WTC11 (cell line): ENCODE measurements around the gene CRISP1. TPM values are rescaled to one million over a fixed set of nuclear protein-coding genes. Genes with fewer than 3 reads are reported as not detected.

Experiments used
- ATAC-seq: fragments of 200-7000 bp; cut with Tn5 transposase; 2 replicates; pipeline ENCODE4 v1.10.0; 2021; ENCODE audit warnings: mild to moderate bottlenecking, moderate library complexity
- CTCF ChIA-PET: fragments of 300-600 bp; sonication (Branson Sonifier 250); formaldehyde crosslinking; loops from one replicate; lab custom pipeline; 2021; ENCODE audit warnings: antibody characterized with exemption; lab: Charles Lee
- POLR2A ChIA-PET: fragments of 350-600 bp; sonication (Branson Sonifier 250); formaldehyde crosslinking; loops from one replicate; lab custom pipeline; 2021; ENCODE audit warnings: antibody characterized with exemption; lab: Charles Lee
- DNase-seq: peaks from one replicate; pipeline ENCODE4 v3.0.0; 2021; ENCODE audit warnings: low spot score
- H3K27ac Mint-ChIP-seq: 2 replicates; pipeline ENCODE4 v1.8.0; 2021; ENCODE audit warnings: mixed read lengths
- H3K27me3 Mint-ChIP-seq: 2 replicates; pipeline ENCODE4 v1.8.0; 2021; ENCODE audit warnings: low read depth, mild to moderate bottlenecking, moderate library complexity, mixed read lengths
- H3K36me3 Mint-ChIP-seq: 2 replicates; pipeline ENCODE4 v1.8.0; 2021; ENCODE audit warnings: mixed read lengths
- H3K4me1 Mint-ChIP-seq: 2 replicates; pipeline ENCODE4 v1.8.0; 2022; ENCODE audit warnings: mixed read lengths
- H3K4me3 Mint-ChIP-seq: 2 replicates; pipeline ENCODE4 v1.8.0; 2021; ENCODE audit warnings: mild to moderate bottlenecking, moderate library complexity, mixed read lengths
- H3K9me3 Mint-ChIP-seq: 2 replicates; pipeline ENCODE4 v1.8.0; 2021; ENCODE audit warnings: mixed read lengths
- ATF1 ChIP-seq: sonication (generic); formaldehyde crosslinking; IDR thresholded peaks from 2 replicates; pipeline ENCODE4 v1.8.1; 2023; ENCODE audit warnings: mild to moderate bottlenecking, moderate library complexity, missing genetic modification reagents
- CREB1 ChIP-seq: sonication (generic); formaldehyde crosslinking; IDR thresholded peaks from 2 replicates; pipeline ENCODE4 v1.8.0; 2023; ENCODE audit warnings: mild to moderate bottlenecking, missing genetic modification reagents
- FOXK1 ChIP-seq: sonication (generic); formaldehyde crosslinking; IDR thresholded peaks from 2 replicates; pipeline ENCODE4 v1.8.0; 2022; ENCODE audit warnings: mild to moderate bottlenecking, moderate library complexity, missing genetic modification reagents
- HMGXB4 ChIP-seq: sonication (generic); formaldehyde crosslinking; IDR thresholded peaks from 2 replicates; pipeline ENCODE4 v1.8.1; 2023; ENCODE audit warnings: mild to moderate bottlenecking, moderate library complexity, missing genetic modification reagents
- IRF1 ChIP-seq: sonication (generic); formaldehyde crosslinking; IDR thresholded peaks from 2 replicates; pipeline ENCODE4 v1.8.0; 2023; ENCODE audit warnings: missing genetic modification reagents
- IRF2 ChIP-seq: sonication (generic); formaldehyde crosslinking; IDR thresholded peaks from 2 replicates; pipeline ENCODE4 v1.8.0; 2022; ENCODE audit warnings: low read depth, missing genetic modification reagents, borderline replicate concordance
- JAZF1 ChIP-seq: fragments of 250-450 bp; sonication (Bioruptor Pico); IDR thresholded peaks from 2 replicates; pipeline ENCODE4 v1.9.0; 2021; ENCODE audit warnings: moderate library complexity, mild to moderate bottlenecking, inconsistent platforms
- JUN ChIP-seq: sonication (generic); formaldehyde crosslinking; IDR thresholded peaks from 2 replicates; pipeline ENCODE4 v1.8.0; 2023; ENCODE audit warnings: mild to moderate bottlenecking, missing genetic modification reagents
- NFYB ChIP-seq: sonication (generic); formaldehyde crosslinking; conservative IDR thresholded peaks from 2 replicates; pipeline ENCODE4 v1.8.0; 2022; ENCODE audit warnings: low read depth, missing genetic modification reagents
- RORB ChIP-seq: fragments of 250-450 bp; sonication (Bioruptor Pico); IDR thresholded peaks from 2 replicates; pipeline ENCODE4 v1.9.0; 2021; ENCODE audit warnings: mild to moderate bottlenecking
- TEAD1 ChIP-seq: sonication (generic); formaldehyde crosslinking; IDR thresholded peaks from 2 replicates; pipeline ENCODE4 v1.8.0; 2022; ENCODE audit warnings: mild to moderate bottlenecking, missing genetic modification reagents
- TEAD4 ChIP-seq: sonication (generic); formaldehyde crosslinking; IDR thresholded peaks from 2 replicates; pipeline ENCODE4 v1.8.0; 2022; ENCODE audit warnings: mild to moderate bottlenecking, missing genetic modification reagents
- USF1 ChIP-seq: sonication (generic); formaldehyde crosslinking; IDR thresholded peaks from 2 replicates; pipeline ENCODE4 v1.8.0; 2022; ENCODE audit warnings: mild to moderate bottlenecking, missing genetic modification reagents
- ZNF138 ChIP-seq: sonication (generic); formaldehyde crosslinking; conservative IDR thresholded peaks from 2 replicates; pipeline ENCODE4 v1.8.1; 2022; ENCODE audit warnings: mild to moderate bottlenecking, moderate library complexity, missing genetic modification reagents
- ZNF219 ChIP-seq: sonication (generic); formaldehyde crosslinking; IDR thresholded peaks from 2 replicates; pipeline ENCODE4 v1.8.0; 2023; ENCODE audit warnings: missing genetic modification reagents, mild to moderate bottlenecking, borderline replicate concordance
- ZNF232 ChIP-seq: sonication (generic); formaldehyde crosslinking; IDR thresholded peaks from 2 replicates; pipeline ENCODE4 v1.8.0; 2022; ENCODE audit warnings: mild to moderate bottlenecking, missing genetic modification reagents
- ZNF416 ChIP-seq: fragments of 250-450 bp; sonication (Bioruptor Pico); IDR thresholded peaks from 2 replicates; pipeline ENCODE4 v1.9.0; 2021; ENCODE audit warnings: mild to moderate bottlenecking, inconsistent platforms
- ZNF423 ChIP-seq: fragments of 250-450 bp; sonication (Bioruptor Pico); IDR thresholded peaks from 2 replicates; pipeline ENCODE4 v2.1.2; 2022; ENCODE audit warnings: mild to moderate bottlenecking, moderate library complexity
- ZNF512 ChIP-seq: sonication (generic); formaldehyde crosslinking; IDR thresholded peaks from 2 replicates; pipeline ENCODE4 v1.8.1; 2022; ENCODE audit warnings: missing genetic modification reagents, borderline replicate concordance
- ZSCAN18 ChIP-seq: fragments of 250-450 bp; sonication (Bioruptor Pico); IDR thresholded peaks from 2 replicates; pipeline ENCODE4 v2.1.2; 2022; ENCODE audit warnings: mild to moderate bottlenecking, moderate library complexity
- total RNA-seq: library from RNA; stranded (reverse); gene quantifications from 3 replicates; pipeline ENCODE4 v1.2.3, GENCODE V29; 2021
- TF ChIP-seq, protein P1 (sequence below): sonication (generic); formaldehyde crosslinking; IDR thresholded peaks from 2 replicates; pipeline ENCODE4 v1.8.0; 2022; ENCODE audit warnings: mild to moderate bottlenecking, missing genetic modification reagents
- TF ChIP-seq, protein P2 (sequence below): sonication (generic); formaldehyde crosslinking; conservative IDR thresholded peaks from 2 replicates; pipeline ENCODE4 v1.8.1; 2022; ENCODE audit warnings: mild to moderate bottlenecking, missing genetic modification reagents
- TF ChIP-seq, protein P3 (sequence below): fragments of 250-450 bp; sonication (Bioruptor Pico); conservative IDR thresholded peaks from 2 replicates; pipeline ENCODE4 v1.9.0; 2021; ENCODE audit warnings: mild to moderate bottlenecking
- TF ChIP-seq, protein P4 (sequence below): fragments of 250-450 bp; sonication (Bioruptor Pico); IDR thresholded peaks from 2 replicates; pipeline ENCODE4 v1.8.0; 2021; ENCODE audit warnings: mild to moderate bottlenecking
- TF ChIP-seq, protein P5 (sequence below): sonication (generic); formaldehyde crosslinking; IDR thresholded peaks from 2 replicates; pipeline ENCODE4 v1.8.1; 2023; ENCODE audit warnings: mild to moderate bottlenecking, missing genetic modification reagents

CRISP1 gene
- total RNA-seq, 1 experiment from 2014 or later: not detected

- peak; percentile 78; the same call in 1 of the 2 replicates for TF ChIP-seq ZSCAN18 (CRISPR knock-in tag)
- TF ChIP-seq HMGXB4 (CRISPR knock-in tag): no peak
- TF ChIP-seq, protein P1, sequence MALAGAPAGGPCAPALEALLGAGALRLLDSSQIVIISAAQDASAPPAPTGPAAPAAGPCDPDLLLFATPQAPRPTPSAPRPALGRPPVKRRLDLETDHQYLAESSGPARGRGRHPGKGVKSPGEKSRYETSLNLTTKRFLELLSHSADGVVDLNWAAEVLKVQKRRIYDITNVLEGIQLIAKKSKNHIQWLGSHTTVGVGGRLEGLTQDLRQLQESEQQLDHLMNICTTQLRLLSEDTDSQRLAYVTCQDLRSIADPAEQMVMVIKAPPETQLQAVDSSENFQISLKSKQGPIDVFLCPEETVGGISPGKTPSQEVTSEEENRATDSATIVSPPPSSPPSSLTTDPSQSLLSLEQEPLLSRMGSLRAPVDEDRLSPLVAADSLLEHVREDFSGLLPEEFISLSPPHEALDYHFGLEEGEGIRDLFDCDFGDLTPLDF (CRISPR knock-in tag): no peak
- peak; percentile 57; the same call in 1 of the 2 replicates for TF ChIP-seq USF1 (CRISPR knock-in tag)
- TF ChIP-seq ZNF219 (CRISPR knock-in tag): no peak
- TF ChIP-seq JAZF1 (CRISPR knock-in tag): no peak
Observed at GRCh38 chr6:49911252-49911651, 44.9 kb upstream of the CRISP1 start (continued).

- ChIA-PET CTCF (no interaction called here), POLR2A (no interaction called here)
- peaks cover 80% of the 10 kb centered on the region for H3K4me1 Mint-ChIP-seq
- ATAC-seq (no peak), DNase-seq (no peak)
- no peak overlapping the region for H3K4me3 Mint-ChIP-seq
- no peaks in the 10 kb centered on the region for H3K9me3 Mint-ChIP-seq
- TF ChIP-seq TEAD4 (no peak), ZNF416 (CRISPR knock-in tag) (no peak), FOXK1 (CRISPR knock-in tag) (no peak), ZNF232 (no peak), ZNF423 (CRISPR knock-in tag) (no peak), ZNF512 (CRISPR knock-in tag) (no peak), IRF2 (no peak), RORB (CRISPR knock-in tag) (no peak), NFYB (CRISPR knock-in tag) (no peak), ZNF138 (CRISPR knock-in tag) (no peak), TEAD1 (CRISPR knock-in tag) (no peak), CREB1 (CRISPR knock-in tag) (no peak), IRF1 (no peak), ATF1 (CRISPR knock-in tag) (no peak), JUN (CRISPR knock-in tag) (no peak)
- TF ChIP-seq, protein P2, sequence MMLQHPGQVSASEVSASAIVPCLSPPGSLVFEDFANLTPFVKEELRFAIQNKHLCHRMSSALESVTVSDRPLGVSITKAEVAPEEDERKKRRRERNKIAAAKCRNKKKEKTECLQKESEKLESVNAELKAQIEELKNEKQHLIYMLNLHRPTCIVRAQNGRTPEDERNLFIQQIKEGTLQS (CRISPR knock-in tag): no peak
- TF ChIP-seq, protein P3, sequence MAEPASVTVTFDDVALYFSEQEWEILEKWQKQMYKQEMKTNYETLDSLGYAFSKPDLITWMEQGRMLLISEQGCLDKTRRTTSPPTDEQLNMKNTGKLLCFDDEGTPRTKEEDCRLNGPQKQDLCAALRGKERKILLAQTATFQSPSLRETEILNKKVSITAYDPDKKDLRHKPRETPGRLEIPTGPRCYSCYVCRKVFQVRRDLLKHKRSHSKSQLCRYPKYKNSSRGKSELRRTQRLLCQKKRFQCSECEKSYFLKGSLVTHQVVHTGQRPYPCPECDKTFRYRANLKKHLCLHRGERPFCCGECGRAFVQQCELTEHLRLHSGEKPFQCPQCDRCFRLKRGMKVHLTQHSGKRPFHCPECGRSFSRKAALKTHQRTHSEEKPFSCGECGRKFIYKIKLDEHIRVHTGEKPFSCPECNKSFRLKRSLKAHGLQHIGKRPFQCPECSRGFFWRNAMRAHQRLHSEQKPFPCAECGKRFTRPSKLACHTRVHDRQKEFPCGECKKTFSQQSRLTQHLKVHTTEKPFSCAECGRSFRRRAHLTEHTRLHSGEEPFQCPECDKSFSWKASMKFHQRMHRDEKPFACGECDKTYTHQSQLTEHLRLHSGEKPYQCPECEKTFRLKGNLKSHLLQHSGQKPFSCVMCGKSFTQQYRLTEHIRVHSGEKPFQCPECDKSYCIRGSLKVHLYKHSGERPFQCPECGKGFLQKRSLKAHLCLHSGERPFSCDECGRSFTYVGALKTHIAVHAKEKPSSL (CRISPR knock-in tag): no peak
- TF ChIP-seq, protein P4, sequence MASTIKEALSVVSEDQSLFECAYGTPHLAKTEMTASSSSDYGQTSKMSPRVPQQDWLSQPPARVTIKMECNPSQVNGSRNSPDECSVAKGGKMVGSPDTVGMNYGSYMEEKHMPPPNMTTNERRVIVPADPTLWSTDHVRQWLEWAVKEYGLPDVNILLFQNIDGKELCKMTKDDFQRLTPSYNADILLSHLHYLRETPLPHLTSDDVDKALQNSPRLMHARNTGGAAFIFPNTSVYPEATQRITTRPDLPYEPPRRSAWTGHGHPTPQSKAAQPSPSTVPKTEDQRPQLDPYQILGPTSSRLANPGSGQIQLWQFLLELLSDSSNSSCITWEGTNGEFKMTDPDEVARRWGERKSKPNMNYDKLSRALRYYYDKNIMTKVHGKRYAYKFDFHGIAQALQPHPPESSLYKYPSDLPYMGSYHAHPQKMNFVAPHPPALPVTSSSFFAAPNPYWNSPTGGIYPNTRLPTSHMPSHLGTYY: no peak
- TF ChIP-seq, protein P5, sequence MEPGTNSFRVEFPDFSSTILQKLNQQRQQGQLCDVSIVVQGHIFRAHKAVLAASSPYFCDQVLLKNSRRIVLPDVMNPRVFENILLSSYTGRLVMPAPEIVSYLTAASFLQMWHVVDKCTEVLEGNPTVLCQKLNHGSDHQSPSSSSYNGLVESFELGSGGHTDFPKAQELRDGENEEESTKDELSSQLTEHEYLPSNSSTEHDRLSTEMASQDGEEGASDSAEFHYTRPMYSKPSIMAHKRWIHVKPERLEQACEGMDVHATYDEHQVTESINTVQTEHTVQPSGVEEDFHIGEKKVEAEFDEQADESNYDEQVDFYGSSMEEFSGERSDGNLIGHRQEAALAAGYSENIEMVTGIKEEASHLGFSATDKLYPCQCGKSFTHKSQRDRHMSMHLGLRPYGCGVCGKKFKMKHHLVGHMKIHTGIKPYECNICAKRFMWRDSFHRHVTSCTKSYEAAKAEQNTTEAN (CRISPR knock-in tag): no peak
- H3K27me3 Mint-ChIP-seq: no peaks in the 10 kb centered on the region
- no peak overlapping the region for H3K27ac Mint-ChIP-seq
- no peaks in the 10 kb centered on the region for H3K36me3 Mint-ChIP-seq
Observed at GRCh38 chr6:49909563-49909962, 43.2 kb upstream of the CRISP1 start.
